GM23338 (cell line): Measurements from ENCODE around the gene ATG2B. TPM values are rescaled to one million over a fixed set of nuclear protein-coding genes. Genes with fewer than 3 reads are reported as not detected.
A peak's percentile ranks its signal among the peaks of the same experiment; 100 is the strongest.

Experiments used
- ATAC-seq: fragments of 200-7000 bp; cut with Tn5 transposase; 3 replicates; pipeline ENCODE4 v1.9.1; 2020
- DNase-seq: peaks from one replicate; pipeline ENCODE4 v3.0.0-alpha.2; 2015; ENCODE audit warnings: low spot score
- H2AFZ ChIP-seq: fragments of 200-600 bp; sonication (generic); 2 replicates; pipeline ENCODE4 v1.8.0; 2016; ENCODE audit warnings: antibody characterized with exemption, mild to moderate bottlenecking, moderate library complexity
- H3F3A ChIP-seq: fragments of 200-600 bp; sonication (generic); replicated peaks from 2 replicates; pipeline ENCODE4 v1.8.0; 2017; ENCODE audit warnings: antibody characterized with exemption, mixed run types, low read depth
- H3K27ac ChIP-seq: fragments of 200-600 bp; sonication (generic); 2 replicates; pipeline ENCODE4 v1.6.1; 2016; ENCODE audit warnings: low read depth
- H3K27me3 ChIP-seq: fragments of 200-600 bp; sonication (generic); 2 replicates; pipeline ENCODE4 v1.8.0; 2016; ENCODE audit warnings: mild to moderate bottlenecking, mixed run types, moderate library complexity; ENCODE audit not compliant: insufficient read depth
- H3K36me3 ChIP-seq: fragments of 200-600 bp; sonication (generic); 2 replicates; pipeline ENCODE4 v1.8.0; 2016; ENCODE audit warnings: mild to moderate bottlenecking; ENCODE audit not compliant: insufficient read depth
- H3K4me1 ChIP-seq: fragments of 200-600 bp; sonication (generic); 2 replicates; pipeline ENCODE4 v1.8.0; 2016; ENCODE audit warnings: mild to moderate bottlenecking, moderate library complexity; ENCODE audit not compliant: insufficient read depth
- H3K4me2 ChIP-seq: fragments of 200-600 bp; sonication (generic); 2 replicates; pipeline ENCODE4 v1.7.1; 2017; ENCODE audit warnings: mixed run types
- H3K4me3 ChIP-seq: fragments of 200-600 bp; sonication (generic); 2 replicates; pipeline ENCODE4 v1.6.1; 2016; ENCODE audit warnings: mixed run types
- H3K79me2 ChIP-seq: fragments of 200-600 bp; sonication (generic); replicated peaks from 2 replicates; pipeline ENCODE4 v1.8.0; 2017; ENCODE audit warnings: mild to moderate bottlenecking; ENCODE audit not compliant: insufficient read depth
- H3K9me2 ChIP-seq: fragments of 200-600 bp; sonication (generic); 2 replicates; pipeline ENCODE4 v1.8.0; 2017; ENCODE audit not compliant: insufficient read depth
- H4K20me1 ChIP-seq: fragments of 200-600 bp; sonication (generic); replicated peaks from 2 replicates; pipeline ENCODE4 v1.8.0; 2017; ENCODE audit warnings: mild to moderate bottlenecking; ENCODE audit not compliant: insufficient read depth
- H3K27ac Mint-ChIP-seq: 2 replicates; pipeline ENCODE4 v1.8.0; 2020; ENCODE audit warnings: inconsistent platforms, mild to moderate bottlenecking, moderate library complexity, mixed read lengths
- H3K27me3 Mint-ChIP-seq: 3 replicates; pipeline ENCODE4 v1.8.0; 2022; ENCODE audit warnings: low read depth, mild to moderate bottlenecking, moderate library complexity, mixed read lengths, inconsistent platforms; ENCODE audit not compliant: insufficient read depth, poor library complexity
- H3K36me3 Mint-ChIP-seq: 3 replicates; pipeline ENCODE4 v1.8.0; 2021; ENCODE audit warnings: low read depth, mild to moderate bottlenecking, inconsistent platforms, moderate library complexity, mixed read lengths
- H3K4me1 Mint-ChIP-seq: 3 replicates; pipeline ENCODE4 v1.8.0; 2020; ENCODE audit warnings: mild to moderate bottlenecking, inconsistent platforms, mixed read lengths
- H3K4me3 Mint-ChIP-seq: 3 replicates; pipeline ENCODE4 v1.8.0; 2021; ENCODE audit warnings: moderate library complexity, mild to moderate bottlenecking, inconsistent platforms, mixed read lengths
- H3K9me3 Mint-ChIP-seq: 3 replicates; pipeline ENCODE4 v1.8.0; 2020; ENCODE audit warnings: moderate library complexity, mild to moderate bottlenecking, inconsistent platforms, mixed read lengths
- CREB1 ChIP-seq: fragments of 250-450 bp; sonication (Bioruptor Pico); IDR thresholded peaks from 2 replicates; pipeline ENCODE4 v1.5.0; 2020; ENCODE audit warnings: low read depth, mild to moderate bottlenecking, moderate library complexity
- EZH2 ChIP-seq: fragments of 200-600 bp; sonication (generic); IDR thresholded peaks from one replicate; pipeline ENCODE4 v1.8.0; 2017; ENCODE audit warnings: antibody characterized with exemption, mild to moderate bottlenecking, low read depth; ENCODE audit not compliant: unreplicated experiment
- EZH2phosphoT487 ChIP-seq: fragments of 200-600 bp; sonication (generic); IDR thresholded peaks from one replicate; pipeline ENCODE4 v1.8.1; 2018; ENCODE audit warnings: antibody characterized with exemption; ENCODE audit not compliant: unreplicated experiment
- JUNB ChIP-seq: IDR thresholded peaks from one replicate; pipeline ENCODE4 v1.6.1; 2016; ENCODE audit warnings: antibody characterized with exemption; ENCODE audit not compliant: unreplicated experiment
- NANOG ChIP-seq: IDR thresholded peaks from 2 replicates; pipeline ENCODE4 v1.6.1; 2016; ENCODE audit warnings: antibody characterized with exemption, borderline replicate concordance
- POLR2AphosphoS5 ChIP-seq: IDR thresholded peaks from 2 replicates; pipeline ENCODE4 v1.6.1; 2016; ENCODE audit warnings: antibody characterized with exemption, low read depth
- STAT1 ChIP-seq: IDR thresholded peaks from one replicate; pipeline ENCODE4 v1.6.1; 2016; ENCODE audit warnings: antibody characterized with exemption; ENCODE audit not compliant: unreplicated experiment
- ZNF114 ChIP-seq: fragments of 250-450 bp; sonication (Bioruptor Pico); IDR thresholded peaks from 2 replicates; pipeline ENCODE4 v1.5.0; 2020; ENCODE audit warnings: mild to moderate bottlenecking, moderate library complexity
- ZNF331 ChIP-seq: fragments of 250-450 bp; sonication (Bioruptor Pico); IDR thresholded peaks from 2 replicates; pipeline ENCODE4 v1.5.0; 2020; ENCODE audit warnings: low read depth, mild to moderate bottlenecking, moderate library complexity
- polyA plus RNA-seq: library from polyadenylated mRNA; unstranded; fragments of >200 nt; fragmentation: Nextera tagmentation; extraction: Ambion mirVana; gene quantifications from 2 replicates; pipeline ENCODE4 v1.2.1, GENCODE V29; 2016
- total RNA-seq: library from RNA; depleted of rRNA; stranded (reverse); fragments of >200 nt; shearing (Covaris generic); gene quantifications from 2 replicates; pipeline ENCODE4 v1.2.3, GENCODE V29; 2014
- TF ChIP-seq, protein P1 (sequence below): fragments of 250-450 bp; sonication (Bioruptor Pico); IDR thresholded peaks from 2 replicates; pipeline ENCODE4 v1.5.0; 2020; ENCODE audit warnings: mild to moderate bottlenecking, moderate library complexity
- TF ChIP-seq, protein P2 (sequence below), 2 experiments: fragments of 200-600 bp in 1 of 2; sonication (generic) in 1 of 2; conservative IDR thresholded peaks; 2 replicates each; pipeline versions ENCODE4 v1.5.1 to v1.6.1; 2016 to 2017; ENCODE audit warnings: antibody characterized with exemption in 2 of 2, low read depth in 2 of 2, mild to moderate bottlenecking in 2 of 2, moderate library complexity in 1 of 2
- TF ChIP-seq, protein P3 (sequence below): IDR thresholded peaks from 2 replicates; pipeline ENCODE4 v1.6.1; 2016; ENCODE audit warnings: antibody characterized with exemption

The ATG2B gene
- total and polyA plus RNA-seq, 2 experiments from 2014 or later, result 3.8 to 15.4 TPM

DNA sequence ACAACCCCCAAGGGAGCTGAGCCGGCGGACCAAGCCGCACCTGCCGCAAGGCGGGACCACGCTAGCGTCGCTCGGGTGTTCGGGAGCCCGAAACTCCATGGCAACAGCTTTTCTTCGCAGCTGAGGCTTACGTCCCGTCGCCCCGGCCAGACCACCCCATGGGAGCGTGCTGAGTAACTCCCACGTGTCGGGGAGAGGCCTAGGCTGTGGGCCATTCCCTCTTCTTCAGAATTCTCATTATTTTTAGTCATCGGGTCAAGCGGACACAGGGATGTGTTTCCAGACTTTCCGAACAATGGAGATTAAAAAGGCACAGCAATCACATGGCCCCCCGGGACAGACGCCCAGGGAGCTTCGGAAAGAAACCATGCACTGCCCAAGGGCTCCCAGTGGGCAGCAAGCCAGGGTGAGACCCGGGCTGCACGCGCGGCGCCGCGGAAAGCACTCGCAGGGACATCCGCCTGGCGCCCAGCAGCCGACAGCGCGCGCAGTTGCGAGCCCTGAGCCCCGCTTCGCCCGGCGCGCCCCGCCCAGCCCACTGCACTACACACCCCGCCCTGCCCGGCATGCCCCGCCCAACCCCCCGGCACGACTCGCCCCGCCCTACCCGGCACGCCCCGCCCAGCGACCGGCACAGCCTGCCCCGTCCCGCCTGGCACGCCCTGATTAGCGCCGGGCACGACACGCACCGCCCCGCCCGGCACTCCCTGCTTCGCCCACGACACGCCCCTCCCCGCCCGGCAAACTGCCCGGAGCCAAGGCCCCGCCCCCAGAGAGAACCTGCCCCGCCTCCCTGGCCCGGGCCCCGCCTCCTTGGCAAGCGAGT lies 28.4 kb upstream of the ATG2B start (continued):
- TF ChIP-seq, protein P1, sequence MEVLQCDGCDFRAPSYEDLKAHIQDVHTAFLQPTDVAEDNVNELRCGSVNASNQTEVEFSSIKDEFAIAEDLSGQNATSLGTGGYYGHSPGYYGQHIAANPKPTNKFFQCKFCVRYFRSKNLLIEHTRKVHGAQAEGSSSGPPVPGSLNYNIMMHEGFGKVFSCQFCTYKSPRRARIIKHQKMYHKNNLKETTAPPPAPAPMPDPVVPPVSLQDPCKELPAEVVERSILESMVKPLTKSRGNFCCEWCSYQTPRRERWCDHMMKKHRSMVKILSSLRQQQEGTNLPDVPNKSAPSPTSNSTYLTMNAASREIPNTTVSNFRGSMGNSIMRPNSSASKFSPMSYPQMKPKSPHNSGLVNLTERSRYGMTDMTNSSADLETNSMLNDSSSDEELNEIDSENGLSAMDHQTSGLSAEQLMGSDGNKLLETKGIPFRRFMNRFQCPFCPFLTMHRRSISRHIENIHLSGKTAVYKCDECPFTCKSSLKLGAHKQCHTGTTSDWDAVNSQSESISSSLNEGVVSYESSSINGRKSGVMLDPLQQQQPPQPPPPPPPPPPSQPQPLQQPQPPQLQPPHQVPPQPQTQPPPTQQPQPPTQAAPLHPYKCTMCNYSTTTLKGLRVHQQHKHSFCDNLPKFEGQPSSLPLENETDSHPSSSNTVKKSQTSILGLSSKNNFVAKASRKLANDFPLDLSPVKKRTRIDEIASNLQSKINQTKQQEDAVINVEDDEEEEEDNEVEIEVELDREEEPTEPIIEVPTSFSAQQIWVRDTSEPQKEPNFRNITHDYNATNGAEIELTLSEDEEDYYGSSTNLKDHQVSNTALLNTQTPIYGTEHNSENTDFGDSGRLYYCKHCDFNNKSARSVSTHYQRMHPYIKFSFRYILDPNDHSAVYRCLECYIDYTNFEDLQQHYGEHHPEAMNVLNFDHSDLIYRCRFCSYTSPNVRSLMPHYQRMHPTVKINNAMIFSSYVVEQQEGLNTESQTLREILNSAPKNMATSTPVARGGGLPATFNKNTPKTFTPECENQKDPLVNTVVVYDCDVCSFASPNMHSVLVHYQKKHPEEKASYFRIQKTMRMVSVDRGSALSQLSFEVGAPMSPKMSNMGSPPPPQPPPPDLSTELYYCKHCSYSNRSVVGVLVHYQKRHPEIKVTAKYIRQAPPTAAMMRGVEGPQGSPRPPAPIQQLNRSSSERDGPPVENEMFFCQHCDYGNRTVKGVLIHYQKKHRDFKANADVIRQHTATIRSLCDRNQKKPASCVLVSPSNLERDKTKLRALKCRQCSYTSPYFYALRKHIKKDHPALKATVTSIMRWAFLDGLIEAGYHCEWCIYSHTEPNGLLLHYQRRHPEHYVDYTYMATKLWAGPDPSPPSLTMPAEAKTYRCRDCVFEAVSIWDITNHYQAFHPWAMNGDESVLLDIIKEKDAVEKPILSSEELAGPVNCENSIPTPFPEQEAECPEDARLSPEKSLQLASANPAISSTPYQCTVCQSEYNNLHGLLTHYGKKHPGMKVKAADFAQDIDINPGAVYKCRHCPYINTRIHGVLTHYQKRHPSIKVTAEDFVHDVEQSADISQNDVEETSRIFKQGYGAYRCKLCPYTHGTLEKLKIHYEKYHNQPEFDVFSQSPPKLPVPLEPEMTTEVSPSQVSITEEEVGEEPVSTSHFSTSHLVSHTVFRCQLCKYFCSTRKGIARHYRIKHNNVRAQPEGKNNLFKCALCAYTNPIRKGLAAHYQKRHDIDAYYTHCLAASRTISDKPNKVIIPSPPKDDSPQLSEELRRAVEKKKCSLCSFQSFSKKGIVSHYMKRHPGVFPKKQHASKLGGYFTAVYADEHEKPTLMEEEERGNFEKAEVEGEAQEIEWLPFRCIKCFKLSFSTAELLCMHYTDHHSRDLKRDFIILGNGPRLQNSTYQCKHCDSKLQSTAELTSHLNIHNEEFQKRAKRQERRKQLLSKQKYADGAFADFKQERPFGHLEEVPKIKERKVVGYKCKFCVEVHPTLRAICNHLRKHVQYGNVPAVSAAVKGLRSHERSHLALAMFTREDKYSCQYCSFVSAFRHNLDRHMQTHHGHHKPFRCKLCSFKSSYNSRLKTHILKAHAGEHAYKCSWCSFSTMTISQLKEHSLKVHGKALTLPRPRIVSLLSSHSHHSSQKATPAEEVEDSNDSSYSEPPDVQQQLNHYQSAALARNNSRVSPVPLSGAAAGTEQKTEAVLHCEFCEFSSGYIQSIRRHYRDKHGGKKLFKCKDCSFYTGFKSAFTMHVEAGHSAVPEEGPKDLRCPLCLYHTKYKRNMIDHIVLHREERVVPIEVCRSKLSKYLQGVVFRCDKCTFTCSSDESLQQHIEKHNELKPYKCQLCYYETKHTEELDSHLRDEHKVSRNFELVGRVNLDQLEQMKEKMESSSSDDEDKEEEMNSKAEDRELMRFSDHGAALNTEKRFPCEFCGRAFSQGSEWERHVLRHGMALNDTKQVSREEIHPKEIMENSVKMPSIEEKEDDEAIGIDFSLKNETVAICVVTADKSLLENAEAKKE (CRISPR knock-in tag), result no peak
- TF ChIP-seq NANOG (no peak), STAT1 (no peak), EZH2phosphoT487 (no peak)

DNA sequence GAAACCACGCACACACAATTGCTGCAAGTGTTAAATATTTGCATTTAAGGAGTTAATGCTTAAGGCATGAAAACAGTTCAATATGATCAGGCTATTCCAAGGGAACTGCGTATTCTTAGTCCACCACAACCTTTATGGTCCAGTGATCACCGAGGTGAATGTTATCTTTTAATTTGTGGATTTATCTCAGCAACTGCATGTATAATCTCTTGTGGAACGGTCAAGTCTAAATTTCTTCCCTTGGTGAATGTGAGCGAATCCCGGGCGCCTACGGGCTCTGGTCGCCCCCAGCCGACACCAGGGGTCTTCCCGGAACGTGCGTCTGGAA lies 27.8 kb upstream of the ATG2B start:
- Histone ChIP-seq H3K36me3 (peaks cover under 1% of the 10 kb centered on the region; the same call in 1 of the 2 replicates), H2AFZ (peak overlapping the region; percentile 100), H3K4me1 (peaks cover 9% of the 10 kb centered on the region), H3K9me2 (no peaks in the 10 kb centered on the region), H3K27me3 (peaks cover 32% of the 10 kb centered on the region), H3K79me2 (0 out of 2 replicates have a peak, but pooled peaks cover 3% of the 10 kb centered on the region), H4K20me1 (no peaks in the 10 kb centered on the region), H3K4me3 (peak overlapping the region; percentile 92), H3F3A (peaks cover 8% of the 10 kb centered on the region; the same call in 1 of the 2 replicates), H3K27ac (no peak overlapping the region), H3K4me2 (peak overlapping the region; percentile 99)
- DNase-seq (no peak), ATAC-seq (no peak)
- Mint-ChIP-seq H3K27me3 (peaks cover 18% of the 10 kb centered on the region), H3K36me3 (no peaks in the 10 kb centered on the region), H3K9me3 (no peaks in the 10 kb centered on the region; the same call in 2 of the 3 replicates), H3K27ac (no peak overlapping the region), H3K4me1 (no peaks in the 10 kb centered on the region), H3K4me3 (peak overlapping the region; percentile 91)
- TF ChIP-seq EZH2phosphoT487 (no peak), CREB1 (no peak), EZH2 (no peak), STAT1 (no peak), ZNF114 (no peak), JUNB (no peak), NANOG (no peak), ZNF331 (CRISPR knock-in tag) (no peak), POLR2AphosphoS5 (no peak)
- TF ChIP-seq, protein P2, sequence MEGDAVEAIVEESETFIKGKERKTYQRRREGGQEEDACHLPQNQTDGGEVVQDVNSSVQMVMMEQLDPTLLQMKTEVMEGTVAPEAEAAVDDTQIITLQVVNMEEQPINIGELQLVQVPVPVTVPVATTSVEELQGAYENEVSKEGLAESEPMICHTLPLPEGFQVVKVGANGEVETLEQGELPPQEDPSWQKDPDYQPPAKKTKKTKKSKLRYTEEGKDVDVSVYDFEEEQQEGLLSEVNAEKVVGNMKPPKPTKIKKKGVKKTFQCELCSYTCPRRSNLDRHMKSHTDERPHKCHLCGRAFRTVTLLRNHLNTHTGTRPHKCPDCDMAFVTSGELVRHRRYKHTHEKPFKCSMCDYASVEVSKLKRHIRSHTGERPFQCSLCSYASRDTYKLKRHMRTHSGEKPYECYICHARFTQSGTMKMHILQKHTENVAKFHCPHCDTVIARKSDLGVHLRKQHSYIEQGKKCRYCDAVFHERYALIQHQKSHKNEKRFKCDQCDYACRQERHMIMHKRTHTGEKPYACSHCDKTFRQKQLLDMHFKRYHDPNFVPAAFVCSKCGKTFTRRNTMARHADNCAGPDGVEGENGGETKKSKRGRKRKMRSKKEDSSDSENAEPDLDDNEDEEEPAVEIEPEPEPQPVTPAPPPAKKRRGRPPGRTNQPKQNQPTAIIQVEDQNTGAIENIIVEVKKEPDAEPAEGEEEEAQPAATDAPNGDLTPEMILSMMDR (conservative IDR thresholded peaks at IDR 0.05; ENCODE audit: low read depth in 2 of 2), result no peak
- TF ChIP-seq, protein P3, sequence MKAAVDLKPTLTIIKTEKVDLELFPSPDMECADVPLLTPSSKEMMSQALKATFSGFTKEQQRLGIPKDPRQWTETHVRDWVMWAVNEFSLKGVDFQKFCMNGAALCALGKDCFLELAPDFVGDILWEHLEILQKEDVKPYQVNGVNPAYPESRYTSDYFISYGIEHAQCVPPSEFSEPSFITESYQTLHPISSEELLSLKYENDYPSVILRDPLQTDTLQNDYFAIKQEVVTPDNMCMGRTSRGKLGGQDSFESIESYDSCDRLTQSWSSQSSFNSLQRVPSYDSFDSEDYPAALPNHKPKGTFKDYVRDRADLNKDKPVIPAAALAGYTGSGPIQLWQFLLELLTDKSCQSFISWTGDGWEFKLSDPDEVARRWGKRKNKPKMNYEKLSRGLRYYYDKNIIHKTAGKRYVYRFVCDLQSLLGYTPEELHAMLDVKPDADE, result no peak
